HG02943 (cell line): ENCODE results near the gene RIMS4.

Experiments
- ATAC-seq: cut with Tn5 transposase; IDR thresholded peaks from one replicate; pipeline ENCODE4 v1.9.1; 2021; ENCODE audit warnings: mild to moderate bottlenecking, low read depth, moderate library complexity; ENCODE audit not compliant: unreplicated experiment

The RIMS4 gene

DNA sequence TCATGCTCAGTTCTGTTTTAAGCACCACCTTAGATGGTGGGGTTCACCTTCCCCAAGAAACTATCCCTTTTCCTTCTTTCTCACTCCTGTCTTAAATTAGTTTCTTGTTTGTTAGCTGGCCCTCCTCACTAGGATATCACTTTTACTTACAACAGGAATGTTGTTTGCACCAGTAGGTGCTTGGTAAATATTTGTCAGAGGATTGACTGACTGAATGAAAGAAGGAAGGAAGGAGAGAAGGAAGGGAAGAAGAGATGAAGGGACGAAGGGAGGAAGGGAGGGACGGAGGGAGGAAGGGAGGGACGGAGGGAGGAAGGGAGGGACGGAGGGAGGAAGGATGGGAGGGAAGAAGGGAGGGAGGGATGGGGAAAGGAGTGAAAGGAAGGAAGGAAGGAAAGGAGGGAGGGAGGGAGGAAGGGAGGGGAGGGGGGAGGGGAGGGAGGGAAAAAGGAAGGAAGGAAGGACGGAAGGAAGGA, 65.2 kb downstream of the RIMS4 start:
- ATAC-seq = no peak

DNA sequence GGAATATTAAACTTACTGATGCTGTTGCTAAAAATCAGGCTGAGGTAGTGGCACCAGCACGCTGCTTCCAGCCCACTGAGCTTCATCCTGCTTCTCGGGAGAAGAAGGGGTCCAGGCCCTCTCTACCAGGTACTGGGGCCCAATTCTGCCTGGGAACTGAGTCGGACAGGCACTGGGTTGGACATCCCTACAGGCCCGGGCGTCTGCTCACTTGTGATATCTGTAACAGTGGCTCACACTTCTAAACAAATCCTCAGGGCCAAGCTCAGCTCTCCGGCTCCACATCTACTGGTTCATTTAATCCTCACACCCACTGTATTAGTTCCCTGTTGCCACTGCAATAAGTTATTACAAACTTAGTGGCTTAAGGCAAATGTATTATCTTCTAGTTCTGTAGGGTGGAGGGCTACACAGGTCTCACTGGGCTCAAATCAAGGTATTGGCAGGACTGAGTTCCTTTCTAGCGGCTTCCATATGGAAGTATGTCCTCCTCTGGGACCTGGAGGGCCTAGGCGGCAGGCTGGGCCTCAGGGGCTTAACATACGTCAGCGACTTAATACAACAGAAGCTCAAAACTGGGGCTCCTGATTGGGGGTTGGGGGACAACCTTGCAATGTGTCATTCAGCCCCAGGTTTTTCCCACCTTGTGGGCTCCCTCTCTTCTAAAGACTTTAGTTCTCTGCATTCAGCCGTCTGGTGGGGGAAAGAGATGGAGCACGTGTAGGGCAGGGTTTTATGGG, 66.3 kb downstream of the RIMS4 start:
- no peak for ATAC-seq

DNA sequence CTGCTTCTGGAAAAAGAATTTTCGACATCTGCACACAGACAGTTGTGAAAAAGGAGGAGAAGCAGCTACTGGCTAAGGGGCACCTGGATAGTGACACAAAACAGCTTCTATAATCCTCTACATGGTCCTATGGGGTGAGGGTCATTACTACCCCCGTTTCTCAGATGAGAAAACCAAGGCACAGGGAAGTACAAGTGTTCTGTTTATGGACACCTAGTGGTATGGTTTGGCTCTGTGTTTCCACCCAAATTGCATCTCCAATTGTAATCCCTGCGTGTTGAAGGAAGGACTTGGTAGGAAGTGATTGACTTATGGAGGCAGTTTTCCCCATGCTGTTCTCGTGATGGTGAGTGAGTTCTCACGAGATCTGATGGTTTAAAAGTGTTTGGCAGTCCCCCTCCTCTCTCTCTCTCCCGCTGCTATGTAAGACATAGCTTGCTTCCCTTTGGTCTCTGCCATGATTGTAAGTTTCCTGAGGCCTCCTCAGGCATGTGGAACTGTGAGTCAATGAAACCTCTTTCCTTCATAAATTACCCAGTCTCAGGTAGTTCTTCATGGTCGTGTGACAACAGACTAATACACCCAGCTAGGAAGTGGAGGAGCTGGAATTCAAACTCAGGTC, 67.2 kb downstream of the RIMS4 start:
- ATAC-seq = no peak

DNA sequence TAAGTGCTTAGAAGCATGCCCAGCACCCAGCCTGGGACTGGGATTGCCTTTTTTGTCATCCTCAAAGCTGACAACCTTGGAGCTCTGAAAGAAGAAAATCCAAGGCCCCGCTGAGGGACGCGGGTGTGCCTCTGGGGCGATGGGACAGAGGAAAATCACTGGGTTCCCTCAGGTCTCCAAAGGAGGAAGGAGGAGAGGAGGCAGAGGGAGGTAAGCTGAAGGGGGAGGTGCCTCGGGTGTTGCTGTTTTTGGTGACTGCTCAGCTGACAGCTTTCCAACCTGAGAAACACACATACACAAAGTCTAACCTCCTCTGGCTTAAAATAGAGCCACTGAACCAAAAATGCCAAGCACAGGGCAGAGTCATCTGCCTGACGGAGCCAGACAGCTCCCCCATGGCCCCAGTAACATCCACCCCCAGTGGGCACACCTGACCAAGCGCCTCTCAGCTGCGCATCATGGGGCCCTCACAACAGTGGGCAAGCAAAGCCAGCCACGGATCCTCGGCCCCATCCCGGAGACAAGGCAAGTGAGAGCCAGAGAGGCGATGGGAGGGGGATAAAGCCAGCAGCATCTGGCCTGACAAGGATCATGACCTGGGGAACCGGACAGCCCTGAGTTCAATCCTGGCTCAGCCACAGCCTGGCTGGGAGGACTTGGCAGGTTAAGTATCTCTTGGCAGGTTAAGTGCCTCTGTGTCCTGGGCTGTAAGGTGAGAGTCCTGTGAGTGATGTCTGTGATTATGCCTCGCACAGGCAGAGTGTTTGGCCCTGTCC, 67.9 kb downstream of the RIMS4 start:
- no peak for ATAC-seq

DNA sequence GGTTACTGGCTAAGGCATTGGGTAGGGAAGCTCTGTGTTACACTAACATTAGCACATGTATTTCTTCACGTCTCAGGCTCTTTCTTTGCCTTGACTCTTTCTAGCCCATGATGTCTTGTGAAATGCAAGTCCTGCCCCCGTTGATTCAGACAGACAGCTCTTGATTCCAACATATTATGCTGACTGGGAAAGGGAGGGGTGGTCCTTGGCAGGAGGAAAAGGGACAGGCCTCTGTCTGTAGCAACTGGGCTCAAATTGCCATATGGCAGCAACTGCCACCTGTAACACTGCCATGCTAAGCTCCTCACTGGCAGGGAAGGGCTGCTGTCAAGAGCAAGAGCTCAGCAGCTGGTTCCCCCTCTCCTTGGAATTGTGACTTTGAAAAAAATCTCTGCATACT, 70.4 kb downstream of the RIMS4 start:
- ATAC-seq = no peak

DNA sequence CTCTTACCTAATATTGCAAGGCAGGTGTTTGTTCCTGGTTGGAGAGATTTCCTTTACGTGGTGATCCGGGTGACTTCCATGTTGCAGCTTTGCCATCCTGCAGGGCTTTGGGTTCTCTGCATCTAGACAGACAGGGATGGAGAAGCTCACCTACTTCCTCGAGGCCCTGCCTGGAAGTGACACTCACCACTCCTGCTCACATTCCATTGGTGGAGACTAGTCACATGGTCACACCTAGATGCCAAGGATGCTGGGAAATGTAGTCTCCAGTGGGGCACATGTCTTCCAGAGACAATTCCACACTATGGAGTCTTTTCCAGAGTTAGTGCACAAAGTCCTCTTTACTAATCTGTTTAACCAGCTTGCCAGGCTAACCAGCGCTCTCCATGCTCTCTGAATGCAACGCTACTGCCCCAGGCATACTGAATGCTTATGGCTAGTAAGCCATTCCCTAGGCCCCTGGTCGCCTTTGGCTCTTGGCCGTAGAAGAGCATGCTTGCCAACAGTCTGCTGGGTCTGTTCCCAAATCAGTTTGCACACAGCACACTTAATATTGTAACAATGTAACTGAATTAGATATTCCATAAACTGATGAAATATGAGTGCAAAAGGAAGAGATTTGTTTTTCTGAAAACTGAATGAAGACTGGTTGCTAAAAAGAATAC, 71.4 kb downstream of the RIMS4 start:
- ATAC-seq = no peak

DNA sequence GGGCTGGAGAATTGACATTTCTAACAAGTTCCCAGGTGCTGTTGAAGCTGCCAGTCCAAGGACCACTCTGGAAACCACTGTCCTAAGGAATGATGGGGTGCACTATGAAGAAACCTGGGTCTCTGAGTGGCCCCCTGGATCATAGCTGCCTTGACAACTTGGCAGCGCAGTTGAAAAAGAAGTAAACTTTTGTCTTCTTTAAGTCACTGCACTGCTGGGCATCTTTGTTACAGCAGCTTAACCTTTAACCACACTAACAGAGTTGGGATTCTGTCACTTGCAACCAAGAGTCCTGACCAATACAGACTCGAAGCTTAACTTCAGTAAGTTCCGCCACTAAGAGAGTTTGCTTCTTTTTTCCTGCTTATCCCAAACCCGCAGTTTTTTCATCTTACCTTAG, 73.2 kb downstream of the RIMS4 start:
- no peak for ATAC-seq

DNA sequence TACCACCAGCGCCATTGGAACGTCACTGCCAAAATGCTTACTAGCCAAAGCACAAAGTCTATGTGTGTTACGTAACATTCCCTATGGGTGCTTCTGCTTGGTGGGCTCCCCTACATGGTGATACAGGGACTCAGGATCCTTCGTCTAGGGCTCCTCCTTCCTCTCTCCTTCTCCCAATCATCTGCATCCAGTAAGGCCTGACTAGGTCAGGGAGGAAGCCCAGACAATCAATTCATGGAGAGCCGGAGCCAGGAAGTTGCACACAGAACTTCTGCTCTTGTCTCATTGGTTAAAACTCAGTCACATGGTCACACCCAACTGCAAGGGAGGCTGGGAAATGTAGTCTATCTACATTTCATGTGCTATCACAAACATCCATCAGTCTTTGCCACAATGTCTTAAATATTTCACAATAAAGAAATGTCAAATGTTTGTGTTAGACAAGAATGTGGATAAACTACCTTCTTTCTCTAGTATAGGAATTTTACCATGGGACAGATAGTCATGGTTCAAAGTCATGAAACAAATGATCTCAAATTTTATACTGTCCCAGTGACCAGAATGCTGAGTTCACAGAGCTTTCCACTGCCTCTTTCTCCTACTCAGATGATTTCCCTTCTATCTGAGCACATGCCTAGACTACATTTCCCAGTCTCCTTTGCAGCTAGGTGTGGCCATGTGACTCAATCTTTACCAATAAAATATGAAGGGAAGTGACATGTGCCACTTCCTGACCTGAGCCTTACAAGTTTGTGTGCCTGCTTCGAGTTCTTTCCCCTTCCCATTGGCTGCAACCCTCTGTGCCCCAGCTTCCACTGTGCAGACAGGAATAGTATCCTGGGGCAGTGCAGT, 74.0 kb downstream of the RIMS4 start:
- no peak for ATAC-seq

DNA sequence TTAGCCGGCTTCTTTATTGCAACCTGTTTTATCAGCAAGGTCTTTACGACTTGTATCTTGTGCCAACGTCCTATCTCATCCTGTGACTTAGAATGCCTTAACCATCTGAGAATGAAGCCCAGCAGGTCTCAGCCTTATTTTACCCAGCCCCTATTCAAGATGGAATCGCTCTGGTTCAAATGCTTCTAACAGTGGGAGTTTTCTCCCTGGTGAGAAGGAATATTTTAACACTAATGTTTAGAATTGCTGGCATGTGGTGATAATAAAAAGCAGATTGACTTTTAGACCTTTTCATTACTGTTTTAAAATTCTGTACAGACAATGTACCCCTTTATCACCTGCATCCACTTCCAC, 74.6 kb downstream of the RIMS4 start:
- no peak for ATAC-seq

DNA sequence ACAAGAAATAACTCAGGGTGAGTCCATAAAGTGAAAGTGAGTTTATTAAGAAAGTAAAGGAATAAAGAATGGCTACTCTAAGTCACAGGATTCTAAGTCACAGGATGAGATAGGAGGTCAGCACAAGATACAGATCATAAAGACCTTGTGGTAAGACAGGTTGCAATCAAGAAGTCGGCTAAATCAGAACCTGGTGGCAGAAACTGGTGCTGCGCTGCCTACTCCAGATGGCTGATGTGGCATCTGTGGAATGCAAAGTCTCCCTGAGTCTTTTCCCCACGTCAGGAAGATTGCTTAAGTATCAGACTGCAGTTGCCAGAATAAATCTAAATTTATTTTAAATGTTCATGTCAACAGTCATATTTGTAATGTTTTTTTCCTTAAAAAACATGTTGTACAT, 75.4 kb downstream of the RIMS4 start:
- ATAC-seq = no peak

DNA sequence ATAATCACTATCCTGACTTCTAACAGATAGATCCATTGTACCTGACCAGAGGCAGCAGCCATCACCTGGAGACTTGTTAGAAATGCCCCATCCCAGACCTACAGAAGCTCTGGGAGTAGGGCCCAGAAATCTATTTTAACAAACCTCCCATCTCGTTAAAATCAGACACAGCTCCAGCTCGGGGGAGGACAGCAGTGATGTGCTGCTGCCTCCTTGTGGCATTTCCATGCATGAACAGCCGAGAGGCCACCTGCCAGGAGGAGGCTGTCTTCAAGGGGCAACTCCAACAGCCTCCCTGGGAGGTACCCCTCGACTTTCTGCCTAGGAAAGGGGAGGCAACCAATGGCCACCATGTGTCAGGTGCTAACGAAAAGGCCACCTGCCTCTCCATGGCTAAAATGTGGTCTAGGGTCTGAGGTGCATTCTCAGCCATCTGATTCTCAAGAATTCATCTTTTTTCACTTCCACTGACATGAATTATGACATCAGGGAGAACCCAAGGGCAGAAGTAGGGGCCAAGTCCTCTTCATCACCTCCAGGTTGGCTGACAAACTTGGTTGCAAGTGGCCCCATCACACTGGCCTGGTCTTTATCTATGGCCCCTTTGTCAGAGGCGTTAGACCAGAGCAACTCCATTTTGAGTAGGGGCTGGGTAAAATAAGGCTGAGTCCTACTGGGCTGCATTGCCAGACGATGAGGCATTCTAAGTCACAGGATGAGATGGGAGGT, 76.8 kb downstream of the RIMS4 start:
- ATAC-seq = no peak

DNA sequence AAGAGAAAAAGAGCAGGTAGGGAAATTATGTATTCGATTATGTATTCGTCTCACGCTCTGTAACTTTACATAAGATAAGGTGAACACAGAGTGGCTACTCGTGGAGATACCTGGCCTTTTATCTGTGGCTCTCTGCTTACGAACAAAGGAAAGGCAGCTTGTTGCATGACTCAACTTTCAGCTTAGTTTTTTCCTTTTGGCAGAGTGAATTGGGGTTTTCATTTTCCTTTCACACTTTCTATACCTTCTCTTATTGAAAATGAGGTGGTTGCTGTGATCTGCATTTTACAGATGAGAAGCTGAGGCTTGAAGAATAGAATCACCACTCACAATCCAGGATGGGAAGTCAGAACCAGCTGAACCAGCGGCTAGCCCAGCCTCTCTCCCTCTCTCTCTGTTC, 78.0 kb downstream of the RIMS4 start:
- no peak for ATAC-seq

DNA sequence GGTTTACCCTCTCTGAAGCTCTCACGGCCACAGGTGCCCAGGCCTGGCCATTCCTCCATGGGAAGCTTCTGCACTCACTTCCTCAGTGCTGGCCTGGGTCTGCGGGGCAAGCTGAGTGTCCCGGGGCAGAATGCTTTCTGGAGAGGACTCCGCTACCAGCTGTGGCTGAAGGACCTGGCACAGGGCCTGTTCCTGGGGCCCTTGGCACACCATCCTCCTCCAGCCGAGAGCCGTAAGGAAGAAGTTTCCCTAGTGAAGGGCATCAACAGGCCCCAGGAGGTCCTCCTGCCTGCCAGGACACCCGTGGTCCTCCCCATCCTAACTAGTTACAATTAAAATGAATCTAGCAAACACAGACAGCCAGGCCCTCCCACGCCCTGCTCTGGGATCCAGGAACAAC, 78.7 kb downstream of the RIMS4 start:
- no peak for ATAC-seq

DNA sequence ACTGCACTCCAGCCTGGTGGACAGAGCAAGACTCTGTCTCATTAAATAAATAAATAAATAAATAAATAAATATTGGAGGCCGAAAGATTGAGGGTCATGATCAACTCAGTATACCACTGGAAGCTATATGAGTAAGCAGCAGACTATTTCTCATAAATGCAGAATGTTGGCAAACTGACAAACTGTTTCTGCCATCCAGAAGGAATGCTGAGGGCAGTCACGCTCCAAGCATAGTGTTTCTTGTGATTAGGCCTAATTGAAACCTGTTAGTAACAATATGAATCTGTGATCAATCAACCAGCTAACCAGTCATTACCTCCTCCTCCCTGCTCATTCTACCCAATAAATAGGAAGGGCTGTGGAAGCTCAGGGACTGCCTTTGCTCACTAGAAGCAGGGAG, 79.9 kb downstream of the RIMS4 start:
- no peak for ATAC-seq

DNA sequence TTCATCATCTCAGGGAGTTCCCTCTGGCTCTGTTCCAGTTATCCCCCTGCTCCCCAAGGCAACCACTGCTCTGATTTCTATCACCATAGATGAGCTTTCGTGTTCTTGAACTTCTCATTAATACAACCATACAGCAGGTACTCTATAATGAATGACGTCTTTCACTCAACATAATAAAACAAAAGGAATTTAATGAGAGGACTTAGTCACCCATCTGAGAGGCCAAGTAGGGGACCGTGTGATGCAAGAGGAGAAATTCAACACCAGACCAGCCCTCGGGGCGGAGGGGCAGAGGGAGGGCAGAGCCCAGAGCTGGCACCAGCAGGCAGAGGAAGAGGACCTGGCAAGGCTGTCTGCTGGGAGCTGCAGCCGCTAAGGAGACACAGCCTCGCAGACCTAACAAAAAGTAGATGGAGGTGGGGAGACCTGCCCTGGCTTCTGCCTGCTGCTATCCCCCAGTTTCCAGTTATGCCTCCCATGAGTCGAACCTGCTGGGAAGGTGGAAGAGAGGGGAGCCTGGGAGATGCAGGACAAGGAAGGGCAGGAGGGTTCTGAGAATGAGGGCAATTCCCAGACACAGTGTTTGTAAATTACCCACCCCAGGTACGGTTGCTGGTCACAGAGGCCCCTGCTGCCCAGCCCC, 81.4 kb downstream of the RIMS4 start:
- no peak for ATAC-seq

DNA sequence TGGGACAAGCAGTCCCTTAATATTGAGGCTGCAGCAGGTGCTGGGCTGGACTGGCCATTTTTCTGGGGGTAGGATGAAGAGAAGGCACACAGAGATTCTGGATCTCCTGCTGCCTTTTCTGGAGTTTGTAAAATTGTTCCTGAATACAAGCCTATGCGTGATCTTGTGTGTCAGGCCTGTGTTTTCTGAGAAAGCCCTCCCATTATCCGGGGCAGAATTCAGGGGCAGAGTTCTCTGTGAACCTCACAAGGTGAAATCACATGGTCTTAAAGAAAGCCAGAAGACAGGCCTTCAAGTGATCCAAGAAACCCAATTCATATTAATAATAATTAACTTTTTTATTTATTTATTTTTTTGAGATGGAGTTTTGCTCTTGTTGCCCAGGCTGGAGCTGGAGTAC, 82.7 kb downstream of the RIMS4 start:
- no peak for ATAC-seq

DNA sequence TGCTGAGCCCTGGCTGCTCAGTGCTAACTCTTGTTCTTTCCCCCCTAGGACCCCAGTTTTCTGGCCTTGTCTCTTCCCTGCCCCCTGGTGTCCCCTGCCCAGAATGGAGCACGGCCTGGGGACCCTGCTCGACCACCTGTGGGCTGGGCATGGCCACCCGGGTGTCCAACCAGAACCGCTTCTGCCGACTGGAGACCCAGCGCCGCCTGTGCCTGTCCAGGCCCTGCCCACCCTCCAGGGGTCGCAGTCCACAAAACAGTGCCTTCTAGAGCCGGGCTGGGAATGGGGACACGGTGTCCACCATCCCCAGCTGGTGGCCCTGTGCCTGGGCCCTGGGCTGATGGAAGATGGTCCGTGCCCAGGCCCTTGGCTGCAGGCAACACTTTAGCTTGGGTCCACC, 83.3 kb downstream of the RIMS4 start:
- ATAC-seq = no peak

DNA sequence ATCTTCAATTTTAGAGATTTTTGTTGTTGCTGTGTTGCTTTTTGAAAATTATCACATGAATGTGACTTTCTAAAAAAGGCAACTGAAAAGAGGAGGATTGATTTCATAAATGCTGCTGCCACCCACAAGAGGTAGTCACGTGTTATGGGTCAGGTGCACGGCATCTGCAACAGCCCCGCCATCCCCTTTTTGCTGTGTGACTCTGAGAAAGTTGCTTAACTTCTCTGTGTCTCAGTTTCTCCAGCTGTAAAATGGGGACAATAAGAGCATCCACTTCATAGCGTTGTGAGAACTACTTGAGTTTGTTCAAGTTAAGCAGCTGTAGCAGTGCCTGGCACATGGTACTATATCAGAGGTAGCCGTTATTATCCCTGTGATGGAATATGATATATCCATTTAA, 84.5 kb downstream of the RIMS4 start:
- no peak for ATAC-seq

DNA sequence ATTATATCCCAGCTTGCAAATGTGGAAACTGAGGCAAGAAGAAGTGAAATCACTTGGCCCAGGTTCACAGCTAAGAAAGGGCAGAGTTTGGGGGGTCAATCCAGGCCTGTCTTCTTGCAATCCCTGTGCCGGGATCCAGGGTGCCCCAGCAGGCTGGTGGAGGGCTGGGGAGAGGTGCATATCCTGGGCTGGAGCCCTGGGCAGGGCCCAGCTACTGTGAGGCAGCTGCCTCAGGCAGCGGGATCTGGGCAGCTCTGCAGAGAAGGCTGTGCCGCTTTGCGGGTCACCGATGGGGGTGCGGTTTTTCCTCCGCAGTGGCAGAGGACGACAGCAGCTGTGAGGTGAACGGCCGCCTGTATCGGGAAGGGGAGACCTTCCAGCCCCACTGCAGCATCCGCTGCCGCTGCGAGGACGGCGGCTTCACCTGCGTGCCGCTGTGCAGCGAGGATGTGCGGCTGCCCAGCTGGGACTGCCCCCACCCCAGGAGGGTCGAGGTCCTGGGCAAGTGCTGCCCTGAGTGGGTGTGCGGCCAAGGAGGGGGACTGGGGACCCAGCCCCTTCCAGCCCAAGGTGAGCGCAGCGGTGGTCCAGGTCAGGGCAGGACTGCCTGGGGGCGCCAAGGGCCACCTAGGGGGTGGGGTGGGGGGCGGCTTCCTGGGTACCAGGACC, 85.8 kb downstream of the RIMS4 start:
- ATAC-seq = no peak
